ENCODE results near the gene ACP1.
"Not testable (repeated sequence)": the region's sequence is repeated elsewhere in the genome, so short reads cannot be mapped to it uniquely, and the experiment has no call there.

Gene ACP1

DNA sequence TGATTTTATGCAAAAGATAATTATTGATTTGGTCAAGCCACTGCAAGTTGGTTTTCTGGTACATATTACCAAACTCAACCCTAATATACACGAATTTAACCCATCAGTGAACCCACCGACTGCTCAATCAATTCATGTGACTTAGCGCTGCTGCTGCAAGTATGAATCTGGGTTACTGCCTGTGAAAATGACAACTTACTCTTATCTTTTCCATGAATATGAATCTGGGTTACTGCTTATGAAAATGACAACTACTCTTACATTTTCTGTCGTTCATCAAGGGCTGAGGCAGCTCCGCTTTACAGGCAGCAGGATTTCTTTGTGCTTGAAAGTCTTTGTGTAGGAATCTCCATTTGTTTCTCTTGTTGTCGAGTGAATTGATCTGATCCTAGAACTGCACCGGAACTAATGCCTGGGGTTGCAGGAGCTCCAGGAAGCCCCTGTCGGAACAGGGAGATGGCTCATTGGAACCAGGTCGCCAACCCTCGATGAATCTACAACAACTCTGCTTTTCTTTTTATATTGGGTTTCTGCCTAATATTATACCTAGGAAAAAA lies 45.3 kb downstream of the ACP1 start:
- TF ChIP-seq CTCF (IDR thresholded peaks at IDR 0.05) (no peak), ZFX (IDR thresholded peaks at IDR 0.05; ENCODE audit: borderline replicate concordance) (no peak)
- H3K27ac ChIP-seq, result no peak overlapping the region

- no peak for TF ChIP-seq ZFX (IDR thresholded peaks at IDR 0.05; ENCODE audit: borderline replicate concordance)
- no peak for TF ChIP-seq CTCF (IDR thresholded peaks at IDR 0.05)
- no peak overlapping the region for H3K27ac ChIP-seq
These were observed 46.2 kb downstream of the ACP1 start for GRCh38 chr2:310994-311393.

- TF ChIP-seq CTCF (IDR thresholded peaks at IDR 0.05) (no peak), ZFX (IDR thresholded peaks at IDR 0.05; ENCODE audit: borderline replicate concordance) (no peak)
- no peak overlapping the region for H3K27ac ChIP-seq
These were observed 49.2 kb downstream of the ACP1 start for GRCh38 chr2:313991-314390.

DNA sequence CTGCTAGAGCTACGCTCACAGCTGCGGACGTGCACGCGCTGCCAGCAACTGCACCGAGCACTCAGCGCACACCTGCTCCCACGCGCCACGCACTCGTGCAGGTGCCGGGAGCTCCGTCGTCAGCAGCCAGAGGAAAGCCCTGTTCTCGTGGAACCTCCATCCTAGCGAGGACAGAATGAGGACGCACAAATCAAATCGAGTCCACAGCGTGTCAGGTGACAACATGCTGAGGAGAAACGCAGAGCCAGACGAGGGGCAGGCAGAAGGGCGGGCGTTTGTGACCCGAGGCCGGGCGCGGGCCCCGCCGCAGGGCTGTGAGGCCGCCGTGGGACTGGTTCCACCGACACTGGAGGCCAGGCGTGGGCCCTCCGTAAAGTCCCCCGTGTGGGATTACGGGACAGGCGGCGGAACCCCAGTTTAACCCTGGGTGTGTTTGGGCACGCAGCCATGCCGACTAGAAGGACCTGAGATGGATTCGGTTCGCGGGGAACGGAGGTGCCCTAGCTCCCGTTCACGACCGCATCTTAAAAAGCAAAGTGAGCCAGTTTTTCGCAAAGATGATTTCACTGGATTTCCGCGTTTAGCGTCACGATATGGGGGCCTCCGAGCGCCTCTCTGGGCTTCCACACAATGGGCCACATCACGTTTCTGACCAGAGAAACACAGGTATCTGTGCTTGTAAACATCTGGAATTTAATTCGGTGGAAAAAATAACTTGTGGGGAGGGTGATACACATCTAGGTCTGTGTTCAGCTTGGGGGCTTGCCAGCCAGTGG lies 50.0 kb downstream of the ACP1 start:
- H3K27ac ChIP-seq, result no peak overlapping the region
- TF ChIP-seq ZFX (IDR thresholded peaks at IDR 0.05; ENCODE audit: borderline replicate concordance) (no peak), CTCF (IDR thresholded peaks at IDR 0.05) (no peak)

GRCh38 chr2:315925-316324 lies 51.2 kb downstream of the ACP1 start:
- H3K27ac ChIP-seq, result not testable (repeated sequence)

DNA sequence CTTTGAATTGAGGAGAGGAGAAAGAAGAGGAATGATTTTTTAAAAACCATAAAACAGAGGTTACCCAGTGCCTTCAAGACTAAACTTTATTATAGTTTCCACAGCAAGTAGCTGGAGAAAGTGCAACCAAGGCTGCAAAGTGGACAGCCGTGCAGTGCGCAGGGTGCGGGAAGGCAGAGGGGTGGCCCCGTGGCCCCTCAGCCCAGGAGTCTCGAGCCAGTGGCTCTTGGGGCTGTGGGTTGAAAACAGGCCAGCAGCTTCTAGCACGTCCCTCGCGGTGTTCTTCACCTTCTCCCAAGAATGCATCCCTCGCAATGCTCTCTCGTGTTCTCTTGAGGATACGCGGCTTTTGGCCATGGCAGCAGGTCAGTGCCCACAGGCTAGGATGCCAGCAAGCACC lies 51.6 kb downstream of the ACP1 start:
- TF ChIP-seq CTCF (IDR thresholded peaks at IDR 0.05) (no peak), ZFX (IDR thresholded peaks at IDR 0.05; ENCODE audit: borderline replicate concordance) (no peak)
- H3K27ac ChIP-seq, result no peak overlapping the region

DNA sequence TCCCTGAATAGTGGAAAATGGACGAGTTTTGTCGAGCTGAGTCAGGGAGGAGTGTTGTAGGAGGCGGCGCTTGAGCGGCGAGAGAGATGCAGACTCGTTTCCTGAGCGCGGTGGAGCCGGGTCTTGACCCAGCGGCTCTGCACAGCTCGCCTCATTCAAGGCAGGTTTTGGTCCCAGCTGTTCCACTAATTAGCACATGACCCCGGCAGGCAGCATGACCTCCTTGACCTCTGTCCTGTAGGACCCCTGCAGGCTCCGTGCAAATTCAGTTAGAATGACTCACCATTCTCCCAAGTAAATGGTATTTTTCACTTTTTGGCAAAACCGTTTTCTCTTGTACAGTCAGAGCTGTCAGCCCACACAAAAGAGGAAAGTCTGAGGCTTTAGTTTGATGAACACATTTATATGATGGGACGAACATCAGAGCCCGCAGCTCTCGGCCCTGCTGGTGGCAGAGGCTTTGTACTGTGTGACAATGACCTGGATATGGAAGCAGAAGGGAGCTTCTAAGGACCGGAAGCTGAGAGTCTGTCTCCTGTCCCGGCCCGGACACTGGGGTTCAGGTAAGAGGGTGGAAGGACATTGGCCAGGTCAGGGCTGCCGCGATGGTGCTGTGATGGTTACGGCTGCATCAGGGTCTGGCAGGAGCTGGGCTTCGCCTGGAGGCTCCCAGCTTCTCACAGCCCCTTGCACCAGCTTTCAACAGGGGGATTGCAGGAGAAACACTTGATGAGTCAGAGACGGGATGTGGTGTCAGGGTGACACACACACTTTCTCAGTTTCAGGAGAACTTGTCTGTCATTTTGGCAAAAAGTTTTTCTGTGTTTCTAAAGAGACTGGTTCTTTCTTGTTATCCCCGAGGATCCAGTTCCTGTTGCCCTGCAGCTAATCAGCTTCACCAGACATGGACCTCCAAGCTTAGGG lies 53.0 kb downstream of the ACP1 start:
- TF ChIP-seq CTCF (IDR thresholded peaks at IDR 0.05), result no peak
- TF ChIP-seq ZFX (IDR thresholded peaks at IDR 0.05; ENCODE audit: borderline replicate concordance), result no peak

More for the DNA sequence above, 53.0 kb downstream of the ACP1 start:
- H3K27ac ChIP-seq, result no peak overlapping the region

All from 22Rv1 (cell line).